Progenitor cell of endocrine pancreas (in vitro differentiated cells): ENCODE results near the gene PTPN5. TPM values are rescaled to one million over a fixed set of nuclear protein-coding genes. Genes with fewer than 3 reads are reported as not detected.

Source experiments
- total RNA-seq: library from RNA; stranded (reverse); gene quantifications from 2 replicates; pipeline ENCODE4 v1.2.1, GENCODE V29; 2021

Gene PTPN5
- total RNA-seq, 1 donor from 2014 or later = 12.6 TPM

Other genes with a start within 250 kb of the PTPN5 start
- 13.9 and 14.5 TPM in 2 replicates for gene UEVLD, start 203.1 kb downstream of the PTPN5 start, total RNA-seq
- 7.1 and 8.4 TPM in 2 replicates for gene MISFA, start 192.0 kb downstream of the PTPN5 start, total RNA-seq
- 19.2 and 21.6 TPM in 2 replicates for gene SPTY2D1, start 157.5 kb downstream of the PTPN5 start, total RNA-seq
- gene TMEM86A, start 93.0 kb downstream of the PTPN5 start, total RNA-seq = 6.1 and 7.9 TPM in 2 replicates
- 0.44 and 1.3 TPM in 2 replicates for gene IGSF22, start 65.6 kb downstream of the PTPN5 start, total RNA-seq
- not detected in 2 replicates for gene MRGPRX1, start 147.6 kb upstream of the PTPN5 start, total RNA-seq